Upper lobe of right lung (tissue), 1 donor: ENCODE data around the gene ZNF91. TPM values are rescaled to one million over a fixed set of nuclear protein-coding genes. Genes with fewer than 3 reads are reported as not detected.
"Not testable (repeated sequence)": the region's sequence is repeated elsewhere in the genome, so short reads cannot be mapped to it uniquely, and the experiment has no call there.

Experiments
- ATAC-seq: fragments of 200-7000 bp; cut with Tn5 transposase; one replicate; pipeline ENCODE4 v1.9.1; 2020; ENCODE audit warnings: mild to moderate bottlenecking, moderate library complexity
- DNase-seq: peaks from one replicate; pipeline ENCODE4 v3.0.0-alpha.2; 2020
- H3K27ac ChIP-seq: fragments of 200-600 bp; one replicate; pipeline ENCODE4 v1.8.0; 2022
- H3K27me3 ChIP-seq: fragments of 200-600 bp; one replicate; pipeline ENCODE4 v1.8.0; 2022; ENCODE audit warnings: mild to moderate bottlenecking
- H3K36me3 ChIP-seq: fragments of 200-600 bp; one replicate; pipeline ENCODE4 v1.8.0; 2022
- H3K4me1 ChIP-seq: fragments of 200-600 bp; one replicate; pipeline ENCODE4 v1.8.0; 2022
- H3K4me3 ChIP-seq: fragments of 200-600 bp; one replicate; pipeline ENCODE4 v1.8.0; 2022; ENCODE audit warnings: mild to moderate bottlenecking
- H3K9me3 ChIP-seq: fragments of 200-600 bp; one replicate; pipeline ENCODE4 v1.8.0; 2022
- intact Hi-C: fragments of 100-400 bp; cut with DNase I; formaldehyde crosslinking; loops from one replicate; pipeline ENCODE4 v1.11.0; 2022
- total RNA-seq: library from RNA; stranded (reverse); fragmentation: NEBNext Ultra II Directional; extraction: Animal tissue kit (Norgen Biotek cat#: 25700); gene quantifications from one replicate; pipeline ENCODE4 v1.2.1, GENCODE V29; 2021
- TF ChIP-seq, protein P1 (sequence below): fragments of 200-600 bp; IDR thresholded peaks from one replicate; pipeline ENCODE4 v1.8.0; 2022; ENCODE audit warnings: antibody characterized with exemption
- donor health status: DM: no; HTN: yes; CAD: no; lungs with severe emphysema.

Gene ZNF91
- total RNA-seq, 1 donor from 2014 or later: 49.7 TPM

DNA sequence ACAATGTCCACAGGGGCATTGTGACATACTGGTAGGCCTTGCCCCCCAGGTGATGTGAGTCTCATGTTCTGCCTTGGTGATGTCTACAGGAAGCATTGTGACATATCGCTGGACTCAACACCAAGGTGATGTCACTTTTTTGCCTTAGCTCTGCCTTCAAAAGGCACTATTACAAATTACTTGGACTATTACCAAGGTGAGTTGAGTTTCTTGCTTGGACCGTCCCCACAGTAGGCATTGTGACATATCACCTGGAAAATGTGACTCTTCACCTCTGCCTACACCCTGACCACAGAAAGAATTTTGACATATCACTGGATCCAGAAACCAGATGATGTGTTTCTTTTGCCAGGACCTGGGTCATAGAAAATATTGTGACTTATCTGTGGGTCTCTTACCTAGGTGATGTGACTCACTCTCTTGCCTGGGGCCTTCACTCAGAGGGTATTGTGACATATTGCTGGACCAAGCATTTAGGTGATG, 84.5 kb downstream of the ZNF91 start:
- Histone ChIP-seq H3K36me3 (no peaks in the 10 kb centered on the region), H3K27me3 (no peaks in the 10 kb centered on the region), H3K4me1 (no peaks in the 10 kb centered on the region), H3K9me3 (no peaks in the 10 kb centered on the region), H3K4me3 (no peak overlapping the region), H3K27ac (no peak overlapping the region)
- intact Hi-C loops: no loop called here
- ATAC-seq (no peak), DNase-seq (no peak)
- TF ChIP-seq, protein P1, sequence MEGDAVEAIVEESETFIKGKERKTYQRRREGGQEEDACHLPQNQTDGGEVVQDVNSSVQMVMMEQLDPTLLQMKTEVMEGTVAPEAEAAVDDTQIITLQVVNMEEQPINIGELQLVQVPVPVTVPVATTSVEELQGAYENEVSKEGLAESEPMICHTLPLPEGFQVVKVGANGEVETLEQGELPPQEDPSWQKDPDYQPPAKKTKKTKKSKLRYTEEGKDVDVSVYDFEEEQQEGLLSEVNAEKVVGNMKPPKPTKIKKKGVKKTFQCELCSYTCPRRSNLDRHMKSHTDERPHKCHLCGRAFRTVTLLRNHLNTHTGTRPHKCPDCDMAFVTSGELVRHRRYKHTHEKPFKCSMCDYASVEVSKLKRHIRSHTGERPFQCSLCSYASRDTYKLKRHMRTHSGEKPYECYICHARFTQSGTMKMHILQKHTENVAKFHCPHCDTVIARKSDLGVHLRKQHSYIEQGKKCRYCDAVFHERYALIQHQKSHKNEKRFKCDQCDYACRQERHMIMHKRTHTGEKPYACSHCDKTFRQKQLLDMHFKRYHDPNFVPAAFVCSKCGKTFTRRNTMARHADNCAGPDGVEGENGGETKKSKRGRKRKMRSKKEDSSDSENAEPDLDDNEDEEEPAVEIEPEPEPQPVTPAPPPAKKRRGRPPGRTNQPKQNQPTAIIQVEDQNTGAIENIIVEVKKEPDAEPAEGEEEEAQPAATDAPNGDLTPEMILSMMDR: no peak

DNA sequence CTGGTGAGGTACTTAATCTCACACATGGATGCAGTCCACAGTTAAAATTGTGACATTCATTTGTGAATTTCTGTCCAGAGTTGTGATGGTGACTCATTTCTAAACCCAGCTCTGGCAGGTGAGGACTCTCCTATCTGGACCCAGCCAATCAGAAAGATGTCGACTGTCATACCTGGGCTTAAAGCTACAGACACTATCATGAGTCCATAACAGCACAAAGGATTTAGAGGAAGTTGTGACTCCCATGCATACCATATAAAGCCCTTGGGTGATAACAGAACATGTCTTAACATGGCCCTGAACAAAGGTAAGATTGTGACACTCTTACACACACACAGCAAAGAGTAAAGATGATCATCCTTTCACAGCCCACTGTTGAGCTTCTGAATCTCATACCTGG, 85.3 kb downstream of the ZNF91 start:
- intact Hi-C loops: no loop called here
- no peaks in the 10 kb centered on the region for H3K4me1 ChIP-seq
- ATAC-seq: no peak

DNA sequence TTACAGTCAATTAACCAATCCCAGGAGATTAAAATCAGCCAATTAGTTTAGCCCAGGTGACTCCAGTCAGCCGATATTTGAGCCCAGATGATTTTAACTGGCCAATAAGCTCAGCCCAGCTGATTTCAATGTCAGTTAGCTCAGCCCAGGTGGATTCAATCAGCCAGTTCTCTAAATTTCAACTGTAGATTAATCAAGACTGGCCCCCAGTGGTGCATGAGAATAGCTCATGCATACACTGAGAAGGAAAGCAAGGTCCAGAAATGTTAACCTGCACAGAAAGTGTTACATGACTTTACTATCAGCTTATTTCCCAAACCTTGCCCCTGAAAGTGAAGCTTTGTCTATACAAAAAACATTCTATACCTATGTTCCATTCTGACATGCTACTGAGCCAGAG, 89.7 kb downstream of the ZNF91 start:
- intact Hi-C loops: no loop called here
- no peak for DNase-seq
- TF ChIP-seq, protein P1: no peak

More for the DNA sequence above, 85.3 kb downstream of the ZNF91 start:
- Histone ChIP-seq H3K36me3 (no peaks in the 10 kb centered on the region), H3K27ac (no peak overlapping the region), H3K4me3 (no peak overlapping the region), H3K9me3 (no peaks in the 10 kb centered on the region), H3K27me3 (no peaks in the 10 kb centered on the region)
- DNase-seq: no peak
- TF ChIP-seq, protein P1: no peak

DNA sequence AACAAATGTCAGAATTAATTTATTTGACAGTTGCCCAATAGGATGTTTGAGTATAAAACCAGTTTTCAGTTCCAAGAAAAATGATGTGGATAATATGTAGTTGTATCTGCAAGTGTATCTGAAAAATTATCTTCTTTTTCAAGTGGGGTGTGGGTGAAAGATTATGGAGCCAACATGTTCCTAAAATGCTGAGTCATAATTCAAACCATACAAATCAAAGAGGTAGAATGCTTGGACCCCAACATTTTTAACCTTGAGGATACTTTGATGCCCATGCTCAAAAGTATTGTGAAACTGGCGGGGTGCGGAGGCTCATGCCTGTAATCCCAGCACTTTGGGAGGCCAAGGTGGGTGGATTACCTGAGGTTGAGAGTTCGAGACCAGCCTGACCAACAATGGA, 91.0 kb downstream of the ZNF91 start:
- Histone ChIP-seq H3K36me3 (no peaks in the 10 kb centered on the region), H3K27ac (no peak overlapping the region), H3K4me3 (no peak overlapping the region), H3K4me1 (no peaks in the 10 kb centered on the region), H3K27me3 (no peaks in the 10 kb centered on the region), H3K9me3 (peaks cover 9% of the 10 kb centered on the region)
- intact Hi-C loops: no loop called here
- ATAC-seq: no peak
- TF ChIP-seq, protein P1: no peak
- no peak for DNase-seq

More for the DNA sequence above, 89.7 kb downstream of the ZNF91 start:
- H3K9me3 ChIP-seq: peaks cover 5% of the 10 kb centered on the region
- H3K27ac ChIP-seq: no peak overlapping the region
- ATAC-seq: no peak
- no peak overlapping the region for H3K4me3 ChIP-seq
- no peaks in the 10 kb centered on the region for H3K4me1 ChIP-seq
- H3K27me3 ChIP-seq: no peaks in the 10 kb centered on the region
- no peaks in the 10 kb centered on the region for H3K36me3 ChIP-seq

DNA sequence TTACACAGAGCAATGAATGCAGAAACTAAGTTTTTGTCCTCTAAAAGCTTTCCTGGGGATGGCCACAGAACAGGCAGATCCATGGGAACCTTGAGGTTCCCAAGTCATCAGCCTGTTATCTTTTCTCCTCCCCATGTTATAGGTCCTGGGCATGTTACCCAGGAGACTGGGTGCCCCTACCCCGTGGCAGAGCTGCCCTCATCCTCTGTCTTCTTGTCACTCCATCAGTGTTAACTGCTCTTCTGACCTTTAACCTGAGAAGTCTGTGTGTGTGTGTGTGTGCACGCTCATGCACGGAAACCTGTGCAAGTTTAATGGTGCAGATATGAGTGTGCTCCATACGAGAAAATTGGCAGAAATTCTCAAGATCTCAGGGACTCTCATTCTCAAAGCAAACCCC, 101.1 kb downstream of the ZNF91 start:
- Histone ChIP-seq H3K4me1 (no peaks in the 10 kb centered on the region), H3K9me3 (no peaks in the 10 kb centered on the region), H3K27me3 (no peaks in the 10 kb centered on the region), H3K27ac (no peak overlapping the region), H3K4me3 (no peak overlapping the region), H3K36me3 (no peaks in the 10 kb centered on the region)
- intact Hi-C loops: no loop called here
- ATAC-seq (no peak), DNase-seq (no peak)
- TF ChIP-seq, protein P1: no peak

DNA sequence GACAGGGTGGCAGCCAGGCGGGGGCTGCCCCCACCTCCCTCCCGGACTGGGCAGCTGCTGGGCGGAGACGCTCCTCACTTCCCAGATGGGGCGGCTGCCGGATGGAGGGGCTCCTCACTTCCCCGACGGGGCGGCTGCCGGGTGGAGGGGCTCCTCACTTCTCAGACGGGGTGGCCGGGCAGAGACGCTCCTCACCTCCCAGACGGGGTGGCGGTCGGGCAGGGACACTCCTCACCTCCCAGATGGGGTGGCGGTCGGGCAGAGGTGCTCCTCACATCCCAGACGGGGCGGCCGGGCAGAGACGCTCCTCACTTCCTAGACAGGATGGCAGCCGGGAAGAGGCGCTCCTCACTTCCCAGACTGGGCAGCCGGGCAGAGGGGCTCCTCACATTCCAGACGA, 105.3 kb downstream of the ZNF91 start:
- intact Hi-C loops, ATAC-seq, H3K36me3 ChIP-seq, H3K9me3 ChIP-seq, H3K27me3 ChIP-seq, H3K4me3 ChIP-seq, H3K4me1 ChIP-seq, DNase-seq, H3K27ac ChIP-seq: not testable (repeated sequence)

Other genes with a start within 250 kb of the ZNF91 start
- gene ZNF724, start 145.1 kb downstream of the ZNF91 start, total RNA-seq: 2.3 TPM